ENCODE results near the gene SEC14L2.

DNA sequence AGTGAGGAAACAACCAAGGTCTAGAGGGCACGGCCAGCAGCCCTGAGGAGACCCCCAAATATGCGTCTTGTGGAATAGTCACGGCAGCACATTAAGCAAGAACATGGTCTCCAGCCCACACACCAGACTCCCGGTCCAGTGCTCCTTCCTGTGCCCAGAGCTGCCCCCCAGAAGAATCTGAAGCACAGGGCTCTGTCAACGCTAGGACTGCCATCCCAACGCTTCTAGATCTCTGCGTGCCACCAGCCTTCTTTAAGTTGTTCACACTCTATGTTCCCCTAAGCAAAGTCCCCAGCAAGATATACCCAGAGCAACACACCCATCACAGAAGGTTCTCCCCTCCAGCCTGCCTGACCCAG, 3.5 kb upstream of the SEC14L2 start:
- no peak for TF ChIP-seq EZH2 (IDR thresholded peaks at IDR 0.05)
- no peak for TF ChIP-seq POLR2AphosphoS5 (IDR thresholded peaks at IDR 0.05; ENCODE audit: borderline replicate concordance, low read depth, low read length)
- TF ChIP-seq FOXP2 (optimal IDR thresholded peaks at IDR 0.05; ENCODE audit: control extremely low read depth, extremely low read length, insufficient read depth) = no peak

All from SK-N-MC (cell line).